GM04503 (cell line): ENCODE results near the gene NNMT.
"Not testable (repeated sequence)": the region's sequence is repeated elsewhere in the genome, so short reads cannot be mapped to it uniquely, and the experiment has no call there.

Experiments used
- DNase-seq: peaks from one replicate; pipeline ENCODE4 v3.0.0-alpha.2; 2012; ENCODE audit warnings: low read depth

The NNMT gene

DNA sequence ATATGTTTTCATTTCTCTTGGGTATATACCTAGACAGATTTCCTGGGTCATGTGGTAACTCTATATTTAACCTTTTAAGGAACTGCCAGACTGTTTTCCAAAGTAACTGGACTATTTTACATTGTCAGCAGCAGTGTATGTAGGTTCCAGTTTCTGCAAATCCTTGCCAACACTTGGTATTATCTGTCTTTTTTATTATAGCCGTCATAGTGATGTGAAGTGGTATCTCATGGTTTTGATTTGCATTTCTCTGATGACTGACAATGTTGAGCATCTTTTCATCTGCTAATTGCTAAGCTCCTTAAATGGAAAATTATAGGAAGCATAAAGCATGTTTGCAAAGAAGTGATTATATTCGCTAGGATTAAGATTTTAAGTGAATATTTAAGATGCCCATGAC is 13.9 kb downstream of the NNMT start:
- no peak for DNase-seq

DNA sequence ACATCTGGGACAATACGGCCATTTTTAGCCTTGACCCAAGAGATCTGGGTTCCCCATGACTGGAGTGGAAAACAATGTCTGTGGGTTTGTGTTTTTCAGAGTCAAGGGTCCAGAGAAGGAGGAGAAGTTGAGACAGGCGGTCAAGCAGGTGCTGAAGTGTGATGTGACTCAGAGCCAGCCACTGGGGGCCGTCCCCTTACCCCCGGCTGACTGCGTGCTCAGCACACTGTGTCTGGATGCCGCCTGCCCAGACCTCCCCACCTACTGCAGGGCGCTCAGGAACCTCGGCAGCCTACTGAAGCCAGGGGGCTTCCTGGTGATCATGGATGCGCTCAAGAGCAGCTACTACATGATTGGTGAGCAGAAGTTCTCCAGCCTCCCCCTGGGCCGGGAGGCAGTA is 15.7 kb downstream of the NNMT start:
- DNase-seq, result no peak

DNA sequence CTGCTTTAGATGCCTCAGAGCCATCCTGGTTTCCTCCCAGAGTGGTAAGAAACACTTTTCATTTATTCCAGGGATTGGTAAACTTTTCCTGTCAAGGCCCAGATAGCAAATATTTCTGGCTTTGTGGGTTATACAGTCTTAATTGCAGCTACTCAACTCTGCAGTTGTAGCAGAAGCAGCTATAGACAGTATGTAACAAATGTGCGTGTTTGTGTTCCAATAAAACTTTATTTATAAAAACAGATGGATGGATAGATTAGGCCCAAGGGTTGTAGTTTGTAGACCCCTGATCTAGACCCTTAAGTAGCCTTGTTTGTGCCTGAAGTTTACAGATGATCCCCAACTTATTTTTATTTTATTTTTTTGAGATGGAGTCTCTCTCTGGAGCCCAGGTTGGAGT is 17.9 kb downstream of the NNMT start:
- DNase-seq, result no peak

DNA sequence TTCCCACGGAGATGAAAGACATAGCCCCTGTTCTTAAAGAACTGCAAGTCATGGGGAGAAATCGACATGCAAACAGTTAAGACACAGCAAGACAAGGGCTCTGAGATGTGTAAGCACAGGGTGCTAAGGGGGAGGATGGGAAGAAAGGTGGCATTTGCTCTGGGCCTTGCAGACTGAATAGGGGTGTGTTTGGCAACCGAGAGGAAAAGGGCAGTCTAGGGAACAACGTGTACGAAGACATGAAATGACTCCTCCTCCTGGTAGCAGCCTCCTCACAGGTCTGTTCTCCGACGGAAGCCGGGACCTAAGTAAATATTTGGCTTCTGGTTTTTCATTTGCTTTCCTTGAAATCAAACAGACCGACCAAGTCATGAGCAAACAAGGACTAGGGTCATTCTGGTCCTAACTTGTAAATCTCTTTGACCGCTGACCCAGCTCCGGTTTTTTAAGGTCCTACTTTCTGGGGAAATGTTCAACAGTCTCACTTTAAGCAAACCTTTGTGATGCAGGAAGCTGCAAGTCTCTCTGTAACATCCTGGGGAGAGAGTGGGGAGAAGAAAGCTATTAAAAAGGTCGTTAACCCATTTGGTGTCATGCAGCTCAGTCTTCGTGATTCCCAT is 19.7 kb downstream of the NNMT start:
- DNase-seq, result no peak

DNA sequence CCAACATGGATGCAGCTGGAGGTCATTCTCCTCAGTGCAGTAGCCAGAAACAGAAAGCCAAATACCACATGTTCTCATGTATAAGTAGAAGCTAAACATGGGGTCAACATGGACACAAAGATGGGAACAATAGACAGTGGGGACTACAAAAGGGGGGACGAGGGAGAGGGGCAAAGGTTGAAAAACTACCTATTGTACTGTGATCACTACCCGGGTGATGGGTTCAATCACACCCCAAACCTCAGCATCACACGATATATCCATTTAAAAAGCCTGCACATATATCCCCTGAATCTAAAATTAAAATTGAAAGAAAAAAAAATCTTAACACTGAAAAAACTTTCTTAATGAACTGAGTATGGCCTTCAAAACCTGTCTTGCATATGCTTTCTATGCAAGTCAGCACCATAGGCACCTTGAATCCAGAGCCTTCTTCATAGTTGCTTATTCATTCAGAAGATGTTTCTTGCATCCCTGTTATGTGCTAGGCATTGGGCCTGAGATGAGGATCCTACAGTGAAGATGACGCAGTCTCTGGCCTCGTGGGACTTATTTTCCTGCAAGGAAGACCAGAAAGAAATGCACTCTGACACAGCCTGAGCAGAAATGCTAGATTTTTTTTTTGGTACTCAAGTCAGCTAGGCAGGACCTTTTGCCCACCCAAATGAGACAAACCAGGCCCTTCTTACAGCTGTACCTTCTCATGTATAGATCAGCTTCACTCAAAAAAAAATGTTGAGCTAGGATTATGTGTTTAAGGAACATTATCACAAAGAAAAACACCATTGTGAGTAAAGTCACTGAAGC is 21.0 kb downstream of the NNMT start:
- no peak for DNase-seq

DNA sequence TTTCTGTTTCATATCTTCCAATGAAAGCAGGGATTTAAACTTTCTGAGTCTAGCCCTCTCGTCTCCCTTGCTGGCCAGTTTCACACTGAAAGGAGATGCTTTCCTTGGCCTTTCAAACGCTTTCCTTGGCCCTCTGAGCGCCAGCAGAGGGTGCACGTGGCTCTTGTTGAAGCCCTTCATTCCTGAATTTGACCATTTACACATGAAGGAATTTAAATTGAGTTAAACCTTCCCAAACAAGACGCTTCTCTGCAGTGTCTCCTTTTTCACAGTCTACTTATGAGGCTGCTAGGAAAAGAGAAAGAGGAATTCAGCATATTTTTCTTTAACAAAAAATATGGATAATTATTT is 21.6 kb downstream of the NNMT start:
- no peak for DNase-seq

DNA sequence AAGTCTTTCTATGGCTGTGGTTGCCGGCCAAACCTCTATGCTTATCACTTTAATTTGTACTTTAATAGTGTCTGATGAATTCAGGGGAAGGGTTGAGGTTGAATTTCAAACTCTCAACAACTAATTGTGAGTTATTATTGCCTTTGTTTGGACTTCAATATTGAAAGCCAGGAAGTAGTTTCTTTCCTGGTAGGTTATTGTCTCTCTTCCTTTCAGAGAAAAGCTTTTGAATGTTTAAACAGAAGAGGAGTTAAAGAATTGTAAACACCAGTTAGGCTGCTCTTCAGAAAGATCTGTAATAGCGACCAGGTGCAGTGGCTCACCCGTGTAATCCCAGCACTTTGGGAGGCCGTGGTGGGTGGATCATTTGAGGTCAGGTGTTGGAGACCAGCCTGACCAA is 22.2 kb downstream of the NNMT start:
- no peak for DNase-seq

DNA sequence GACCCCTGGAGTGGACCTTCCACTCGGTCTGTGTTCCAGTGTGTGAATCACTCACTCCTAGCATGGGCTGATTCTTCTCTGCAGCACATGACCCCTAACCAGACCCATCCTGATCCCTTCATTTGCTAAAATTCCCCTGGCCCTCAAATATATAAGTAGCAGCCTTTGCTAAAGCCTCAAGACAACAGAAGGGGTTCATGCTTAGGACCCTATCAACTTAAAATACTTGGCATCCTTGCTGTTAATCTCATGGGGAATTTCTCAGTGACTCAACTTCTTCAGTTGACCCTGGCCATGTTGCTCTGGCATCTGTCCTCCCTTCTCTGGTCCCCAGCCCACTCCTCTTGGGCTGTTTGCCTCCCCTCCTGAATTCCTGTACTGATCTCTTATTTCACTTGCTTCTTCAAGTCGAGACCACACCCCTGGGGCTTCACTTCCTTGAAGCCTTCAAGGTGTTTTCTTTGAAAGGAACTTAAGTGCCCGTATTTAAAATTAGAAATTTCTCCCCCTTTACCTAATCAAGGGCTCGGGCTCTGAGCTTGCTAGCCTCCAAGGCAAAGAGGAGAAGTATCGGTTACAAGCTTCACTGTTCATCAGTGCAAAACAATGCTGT is 23.6 kb downstream of the NNMT start:
- no peak for DNase-seq

DNA sequence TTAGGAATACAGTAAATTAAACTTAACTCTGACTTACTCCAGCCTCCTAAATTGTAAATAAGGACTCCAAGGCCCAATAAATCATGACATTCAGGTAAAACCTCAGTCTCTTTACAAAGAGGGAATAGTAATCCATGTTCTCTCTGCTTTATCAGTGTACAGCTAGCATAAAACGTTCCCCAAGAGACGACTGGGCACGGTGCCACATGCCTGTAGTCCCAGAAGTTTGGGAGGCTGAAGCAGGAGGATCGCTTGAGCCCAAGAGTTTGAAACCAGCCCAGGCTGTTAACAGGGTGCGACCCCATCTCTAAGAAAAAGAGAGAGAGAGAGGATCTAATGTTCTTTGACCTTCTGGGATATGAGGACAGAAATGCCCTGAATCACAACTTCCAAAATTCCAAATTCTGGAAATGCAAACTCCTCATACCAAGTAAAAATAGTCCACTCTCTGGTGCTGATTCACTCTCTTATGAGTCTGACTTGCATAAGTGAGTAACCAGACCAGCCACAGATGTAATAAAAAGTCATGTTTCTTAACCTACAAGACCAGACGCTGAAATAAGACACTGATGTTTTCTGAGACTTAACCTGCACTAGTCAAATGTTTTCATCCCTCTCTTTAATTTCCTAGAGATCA is 25.5 kb downstream of the NNMT start:
- peak; percentile 69 for DNase-seq

DNA sequence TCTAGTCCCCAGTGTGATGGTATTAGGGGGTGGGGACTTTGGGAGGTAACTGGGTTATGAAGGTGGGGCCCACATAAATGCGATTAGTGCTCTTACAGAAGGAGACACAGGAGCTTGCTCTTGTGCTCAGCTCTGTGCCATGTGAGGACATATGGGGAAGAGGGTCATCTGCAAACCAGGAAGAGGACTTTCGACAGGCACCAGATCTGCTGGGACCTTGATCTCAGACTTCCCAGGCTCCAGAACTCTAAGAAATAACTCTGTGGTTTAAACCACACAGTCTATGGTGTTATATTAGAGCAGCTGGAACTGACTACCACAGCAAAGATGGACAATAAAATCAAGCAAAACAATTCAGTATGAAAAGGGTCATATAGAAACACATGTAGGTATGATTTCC is 26.7 kb downstream of the NNMT start:
- DNase-seq, result no peak

DNA sequence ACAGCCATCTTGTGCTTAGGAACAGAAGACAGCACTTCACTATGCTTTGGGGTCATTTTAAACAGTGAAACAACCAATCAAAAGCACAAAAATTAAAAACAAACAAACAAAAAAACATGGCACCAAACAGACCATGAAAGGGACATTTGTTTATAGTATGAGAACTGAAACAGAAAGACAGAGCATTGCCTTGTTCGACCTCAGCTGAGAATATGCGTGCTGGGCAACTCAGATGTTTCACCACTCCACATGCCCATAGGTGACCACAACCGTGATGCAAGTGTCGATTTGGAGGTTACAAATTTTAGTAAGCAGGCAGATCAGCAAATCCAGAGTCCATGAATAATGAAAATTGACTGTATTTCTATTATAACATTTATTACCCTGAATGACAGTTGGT is 30.0 kb downstream of the NNMT start:
- no peak for DNase-seq

DNA sequence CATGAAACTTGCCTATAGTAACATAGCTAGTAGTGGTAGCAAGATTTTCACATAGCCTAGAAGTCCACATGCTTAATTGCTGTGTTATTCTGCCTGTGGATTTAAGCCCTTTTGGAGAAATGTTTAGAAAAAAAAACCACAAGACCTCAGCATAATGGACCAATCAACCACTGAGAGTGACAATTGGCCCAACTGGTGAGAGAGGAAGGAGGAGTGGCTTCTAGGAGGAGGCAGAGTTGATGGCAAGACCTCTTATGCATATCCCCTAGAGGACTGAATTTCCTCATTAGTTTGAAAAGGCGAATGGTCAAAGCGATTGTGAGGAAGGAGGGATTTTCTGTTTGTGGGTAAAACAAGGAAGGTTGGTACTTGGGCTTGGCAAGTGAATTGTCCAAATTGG is 30.6 kb downstream of the NNMT start:
- DNase-seq, result no peak

DNA sequence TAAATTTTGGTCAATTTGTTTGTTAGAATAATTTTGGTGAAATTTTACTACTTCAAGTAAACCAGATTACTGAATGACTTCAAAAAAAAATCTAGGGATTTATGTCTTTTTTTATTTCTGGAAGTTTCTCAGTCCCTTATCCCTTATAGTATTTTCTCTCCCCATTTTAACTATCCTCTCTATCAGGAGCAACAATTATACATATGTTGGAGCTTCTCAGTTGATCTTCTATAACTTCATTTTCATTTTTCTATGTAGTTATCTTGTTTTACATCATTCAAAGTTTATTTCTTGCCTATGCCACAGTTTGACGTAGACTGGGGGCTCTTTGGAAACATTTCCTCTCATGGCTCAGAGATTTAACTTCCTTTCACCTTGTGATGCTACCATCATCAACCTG is 34.2 kb downstream of the NNMT start:
- DNase-seq, result no peak

DNA sequence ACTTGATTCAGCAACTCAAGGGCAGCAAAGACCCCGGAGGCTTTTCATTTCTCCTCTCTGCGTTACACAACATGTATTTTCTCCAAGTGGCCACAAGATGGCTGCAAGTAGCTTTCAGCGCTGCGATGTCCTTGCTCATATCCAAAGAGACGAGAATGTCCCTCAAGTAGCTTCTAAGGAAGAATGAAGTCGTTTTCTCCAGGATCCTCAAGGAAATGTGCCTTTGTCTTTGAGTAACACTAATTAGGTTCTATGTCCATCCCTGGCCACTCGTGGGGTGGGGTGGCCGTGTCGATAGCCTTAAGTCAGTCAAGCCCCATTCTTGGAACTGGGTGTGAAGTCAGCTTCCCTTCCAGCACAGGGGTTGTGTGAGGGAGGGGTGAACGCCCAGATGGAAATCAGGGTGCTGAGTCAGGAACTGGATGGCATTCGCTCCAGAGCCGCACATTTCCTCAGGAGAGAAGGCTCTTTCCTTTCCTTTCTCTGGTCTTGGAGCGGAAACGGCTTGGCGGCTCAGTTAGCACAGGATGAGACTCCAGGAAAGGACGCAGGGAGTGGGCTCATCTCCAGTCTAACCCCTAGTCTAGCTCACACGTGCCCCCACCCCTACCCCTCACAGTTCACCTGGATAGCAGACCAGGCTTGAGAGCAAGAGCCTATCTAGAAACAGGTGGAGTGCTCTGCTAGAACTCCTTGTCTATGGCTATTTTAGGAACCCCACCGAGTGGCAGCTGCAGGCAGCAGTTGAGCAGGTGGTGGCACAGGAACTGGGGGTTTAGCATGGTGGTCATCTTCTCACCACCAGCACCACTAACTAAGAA is 44.3 kb downstream of the NNMT start:
- no peak for DNase-seq

DNA sequence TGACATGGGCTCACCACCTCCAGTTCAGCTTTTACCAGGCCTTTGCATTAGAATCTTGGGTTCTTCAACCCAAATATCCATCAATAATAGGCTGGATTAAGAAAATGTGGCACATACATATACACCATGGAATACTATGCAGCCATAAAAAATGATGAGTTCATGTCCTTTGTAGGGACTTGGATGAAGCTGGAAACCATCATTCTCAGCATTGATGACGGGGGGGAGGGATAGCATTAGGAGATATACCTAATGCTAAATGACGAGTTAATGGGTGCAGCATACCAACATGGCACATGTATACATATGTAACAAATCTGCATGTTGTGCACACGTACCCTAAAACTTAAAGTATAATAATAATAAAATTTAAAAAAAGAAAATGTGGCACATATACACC is 45.5 kb downstream of the NNMT start:
- not testable (repeated sequence) for DNase-seq

DNA sequence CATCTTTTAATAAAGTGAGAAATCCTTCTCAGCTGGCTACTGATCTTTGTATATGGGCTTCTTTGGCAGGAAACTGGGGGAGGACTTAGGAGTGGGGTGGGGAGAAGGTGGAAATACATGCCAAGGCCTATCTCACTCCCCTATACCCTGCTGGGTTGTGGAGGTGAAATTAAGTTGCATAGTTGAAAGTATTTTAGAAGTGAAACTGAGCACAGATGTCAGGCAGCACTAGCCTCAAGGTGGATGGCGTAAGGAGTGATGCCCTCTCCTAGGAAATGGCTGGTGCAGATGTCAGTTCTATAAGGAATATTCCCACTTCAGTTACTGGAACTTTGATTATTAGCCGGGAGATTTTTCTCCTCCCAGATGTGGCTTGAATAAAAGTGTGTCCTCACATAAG is 46.3 kb downstream of the NNMT start:
- no peak for DNase-seq

DNA sequence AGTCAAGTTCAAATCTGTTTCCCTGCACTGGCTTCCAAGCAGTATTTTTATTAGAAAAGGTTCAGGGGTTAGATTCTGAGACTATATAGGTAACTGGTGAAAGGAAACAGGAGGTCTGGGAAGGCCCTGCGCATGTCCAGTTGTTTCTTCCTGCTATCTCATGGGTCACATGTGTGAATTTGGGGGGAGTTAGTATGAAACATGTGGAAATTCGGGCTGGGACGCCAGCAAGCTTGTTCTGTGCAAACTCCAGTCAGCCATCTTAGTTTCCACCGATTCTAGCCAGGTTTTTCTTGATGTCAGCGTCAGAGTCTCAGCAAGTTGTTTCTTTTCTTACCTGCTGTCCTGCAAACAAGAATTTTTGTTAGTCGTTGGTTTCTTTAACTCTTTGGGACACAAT is 46.8 kb downstream of the NNMT start:
- no peak for DNase-seq

DNA sequence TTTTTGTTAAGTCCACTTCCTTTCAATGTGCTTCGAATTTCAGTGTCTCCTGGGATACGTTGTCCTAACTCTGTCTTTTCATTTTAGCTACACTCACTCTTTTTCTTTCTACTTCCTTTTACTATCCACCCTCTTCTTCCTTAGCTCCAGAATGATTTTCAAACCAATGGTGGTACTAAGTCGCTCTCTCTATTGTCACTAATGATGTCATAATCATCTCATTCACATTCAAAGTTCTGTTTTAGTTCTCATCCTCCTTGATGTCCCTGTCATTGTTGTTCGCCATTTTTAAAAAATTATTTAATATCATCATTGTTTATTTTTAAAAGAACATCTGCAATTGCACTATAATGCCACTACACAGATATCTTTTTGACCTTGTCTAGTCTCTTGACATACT is 47.3 kb downstream of the NNMT start:
- no peak for DNase-seq

DNA sequence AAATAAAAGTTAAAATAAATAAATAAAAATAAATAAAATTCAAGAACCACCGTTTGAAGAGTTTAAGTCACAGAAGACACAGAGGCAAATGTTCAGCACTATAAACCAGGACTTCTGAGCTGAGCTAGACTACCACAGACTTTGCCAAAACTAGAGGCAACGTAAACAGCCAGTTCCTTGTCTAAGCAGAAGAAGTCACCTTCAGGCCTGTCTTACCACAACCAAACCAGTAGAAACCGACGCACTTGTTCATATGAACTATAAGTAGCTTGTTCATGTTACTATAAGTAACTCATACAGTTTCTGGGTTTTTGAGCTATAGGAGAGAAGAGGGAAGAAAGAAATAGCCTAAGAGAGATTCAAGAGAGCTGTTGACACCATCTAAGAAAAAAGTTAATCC is 48.3 kb downstream of the NNMT start:
- DNase-seq, result no peak

DNA sequence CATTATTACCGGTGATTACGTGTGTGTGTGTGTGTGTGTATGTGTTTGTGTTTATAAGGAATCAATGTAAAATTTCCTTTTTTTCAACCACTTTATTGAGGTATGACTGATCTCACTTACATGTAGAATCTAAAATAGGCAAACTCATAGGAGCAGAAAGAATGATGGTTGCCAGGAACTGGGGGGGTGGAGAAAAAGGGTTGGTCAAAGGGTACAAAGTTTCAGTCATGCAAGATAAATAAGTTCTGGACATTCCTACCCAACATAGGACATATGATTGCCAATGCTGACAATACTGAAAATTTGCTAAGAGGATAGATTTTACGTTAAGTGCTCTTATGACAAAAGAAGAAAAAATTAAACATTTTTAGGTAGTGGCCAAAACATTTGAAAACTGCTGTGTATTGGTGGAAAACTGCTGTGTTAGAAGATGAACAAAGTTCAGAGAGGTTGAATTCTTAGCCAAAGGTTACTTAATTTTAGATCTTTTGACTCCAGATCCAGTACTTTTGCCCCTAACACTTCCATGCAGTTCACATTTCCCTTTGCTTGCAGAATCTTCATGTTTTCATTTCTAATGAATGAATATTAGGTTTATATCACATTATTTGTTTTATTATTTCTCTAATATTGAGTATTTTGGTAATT is 49.5 kb downstream of the NNMT start:
- DNase-seq, result no peak

DNA sequence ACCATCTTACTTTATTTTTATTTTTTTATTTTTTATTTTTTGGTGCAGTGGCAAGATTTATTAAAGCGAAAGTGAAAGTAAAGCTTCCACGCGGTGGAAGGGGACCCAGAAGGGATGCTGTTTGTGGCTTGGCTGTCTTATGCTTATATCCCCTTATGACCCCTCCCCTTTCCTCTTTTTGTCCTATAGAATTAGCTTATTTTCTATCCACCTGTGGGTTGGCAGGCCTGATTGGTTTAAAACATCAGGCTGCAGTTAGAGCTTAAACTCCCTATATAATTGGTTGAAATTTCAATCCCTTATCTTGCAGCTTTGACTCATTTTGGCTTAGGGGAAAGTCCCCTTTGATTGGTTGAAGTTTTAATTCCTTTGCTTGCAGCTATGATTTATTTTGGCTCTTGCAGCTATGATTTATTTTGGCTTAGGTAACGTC is 50.5 kb downstream of the NNMT start:
- no peak for DNase-seq
